ENCODE results near the gene FBXL4. TPM values are rescaled to one million over a fixed set of nuclear protein-coding genes. Genes with fewer than 3 reads are reported as not detected.

FBXL4 gene
- total RNA-seq, 4 donors from 2014 or later: 16.4 to 35.0 (median 22.4) TPM

DNA sequence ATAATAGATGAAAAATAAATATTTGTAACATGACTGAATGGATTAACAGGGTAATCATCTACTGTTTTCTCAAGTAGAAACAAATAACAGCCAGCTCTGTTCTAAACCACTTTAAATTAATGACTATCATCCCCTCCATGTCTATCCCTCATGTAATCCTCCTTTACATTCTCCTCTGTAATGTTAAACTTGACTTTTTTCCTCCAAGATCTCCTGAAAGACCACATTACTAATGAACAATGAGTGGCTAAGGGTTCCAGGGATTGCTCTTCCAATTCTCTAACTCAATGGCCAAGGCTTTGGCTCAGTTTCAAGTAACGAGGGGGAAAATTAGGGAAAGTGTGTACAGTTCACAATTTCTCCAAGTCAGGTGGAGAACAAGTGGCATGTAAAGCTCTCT lies 37.6 kb upstream of the FBXL4 start:
- no peak for ATAC-seq

DNA sequence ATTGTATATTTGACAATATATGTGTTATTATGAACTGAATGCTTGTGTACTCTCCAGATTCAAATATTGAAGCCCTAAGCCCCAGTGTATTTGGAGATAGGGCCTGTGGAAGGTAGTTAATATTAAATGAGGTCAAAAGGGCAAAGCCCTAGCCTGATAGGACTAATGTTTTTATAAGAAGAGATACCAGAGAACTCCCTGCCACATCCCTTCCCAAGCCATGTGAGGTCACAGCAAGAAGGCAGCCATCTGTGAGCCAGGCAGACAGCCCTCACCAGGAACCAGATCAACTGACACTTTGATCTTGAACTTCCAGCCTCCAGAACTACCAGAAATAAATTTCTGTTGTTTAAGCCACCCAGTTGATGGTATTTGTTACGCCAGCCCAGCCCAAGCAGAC lies 36.4 kb upstream of the FBXL4 start:
- intact Hi-C loops (cut with DNase I; ENCODE audit: low total_unique reads) (no loop called here), in situ Hi-C loops (cut with MboI; ENCODE audit: low sequenced_read_pairs in 4 of 4) (no loop called here)
- H3K27me3 ChIP-seq: no peaks in the 10 kb centered on the region
- H3K27ac ChIP-seq: no peak overlapping the region
- H3K36me3 ChIP-seq: no peaks in the 10 kb centered on the region
- no peak overlapping the region for H3K4me3 ChIP-seq
- no peak for DNase-seq
- no peaks in the 10 kb centered on the region for H3K9me3 ChIP-seq
- H3K4me1 ChIP-seq: peaks cover 3 to 5% of the 10 kb centered on the region in 2 donors
- TF ChIP-seq, protein P1, sequence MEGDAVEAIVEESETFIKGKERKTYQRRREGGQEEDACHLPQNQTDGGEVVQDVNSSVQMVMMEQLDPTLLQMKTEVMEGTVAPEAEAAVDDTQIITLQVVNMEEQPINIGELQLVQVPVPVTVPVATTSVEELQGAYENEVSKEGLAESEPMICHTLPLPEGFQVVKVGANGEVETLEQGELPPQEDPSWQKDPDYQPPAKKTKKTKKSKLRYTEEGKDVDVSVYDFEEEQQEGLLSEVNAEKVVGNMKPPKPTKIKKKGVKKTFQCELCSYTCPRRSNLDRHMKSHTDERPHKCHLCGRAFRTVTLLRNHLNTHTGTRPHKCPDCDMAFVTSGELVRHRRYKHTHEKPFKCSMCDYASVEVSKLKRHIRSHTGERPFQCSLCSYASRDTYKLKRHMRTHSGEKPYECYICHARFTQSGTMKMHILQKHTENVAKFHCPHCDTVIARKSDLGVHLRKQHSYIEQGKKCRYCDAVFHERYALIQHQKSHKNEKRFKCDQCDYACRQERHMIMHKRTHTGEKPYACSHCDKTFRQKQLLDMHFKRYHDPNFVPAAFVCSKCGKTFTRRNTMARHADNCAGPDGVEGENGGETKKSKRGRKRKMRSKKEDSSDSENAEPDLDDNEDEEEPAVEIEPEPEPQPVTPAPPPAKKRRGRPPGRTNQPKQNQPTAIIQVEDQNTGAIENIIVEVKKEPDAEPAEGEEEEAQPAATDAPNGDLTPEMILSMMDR (IDR thresholded peaks at IDR 0.05 in 4 of 5, conservative IDR thresholded peaks at IDR 0.05 in 1 of 5): no peak
- TF ChIP-seq POLR2A (IDR thresholded peaks at IDR 0.05): no peak
- no peak for ATAC-seq

More for the DNA sequence above, 37.6 kb upstream of the FBXL4 start:
- no peak for TF ChIP-seq POLR2A (IDR thresholded peaks at IDR 0.05)
- TF ChIP-seq, protein P1 (IDR thresholded peaks at IDR 0.05 in 4 of 5, conservative IDR thresholded peaks at IDR 0.05 in 1 of 5): no peak
- DNase-seq: no peak
- no peaks in the 10 kb centered on the region for H3K27me3 ChIP-seq
- intact Hi-C loops (cut with DNase I; ENCODE audit: low total_unique reads) (no loop called here), in situ Hi-C loops (cut with MboI; ENCODE audit: low sequenced_read_pairs in 4 of 4) (no loop called here)
- H3K9me3 ChIP-seq: no peaks in the 10 kb centered on the region
- no peaks in the 10 kb centered on the region for H3K4me1 ChIP-seq
- H3K4me3 ChIP-seq: no peak overlapping the region
- H3K27ac ChIP-seq: no peak overlapping the region
- no peaks in the 10 kb centered on the region for H3K36me3 ChIP-seq

DNA sequence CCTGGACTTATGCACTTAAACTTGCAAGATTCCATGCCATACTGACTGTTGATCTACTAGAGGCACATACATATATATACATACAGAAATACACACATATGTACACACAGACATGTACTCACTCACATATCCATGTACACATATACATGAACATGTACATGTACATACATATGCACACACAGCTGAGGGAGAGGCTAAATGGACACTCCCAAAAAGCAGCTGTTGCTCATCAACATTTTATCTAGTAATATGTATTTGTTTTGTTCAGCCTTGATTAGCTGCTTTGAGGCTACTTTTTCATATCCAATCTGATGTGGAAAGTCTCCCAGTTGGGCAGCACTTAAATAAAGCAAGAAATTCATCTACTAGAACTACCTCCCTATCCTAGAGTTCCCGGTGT lies 33.7 kb upstream of the FBXL4 start:
- in situ Hi-C loops (cut with MboI; ENCODE audit: low sequenced_read_pairs in 4 of 4) (no loop called here), intact Hi-C loops (cut with DNase I; ENCODE audit: low total_unique reads) (no loop called here)
- DNase-seq: no peak
- no peaks in the 10 kb centered on the region for H3K9me3 ChIP-seq
- peaks cover 28 to 29% of the 10 kb centered on the region in 2 donors for H3K4me1 ChIP-seq
- no peaks in the 10 kb centered on the region for H3K36me3 ChIP-seq
- ATAC-seq: no peak
- no peak overlapping the region for H3K27ac ChIP-seq
- TF ChIP-seq, protein P1 (IDR thresholded peaks at IDR 0.05 in 4 of 5, conservative IDR thresholded peaks at IDR 0.05 in 1 of 5): no peak
- TF ChIP-seq POLR2A (IDR thresholded peaks at IDR 0.05): no peak
- H3K27me3 ChIP-seq: no peaks in the 10 kb centered on the region
- no peak overlapping the region for H3K4me3 ChIP-seq

DNA sequence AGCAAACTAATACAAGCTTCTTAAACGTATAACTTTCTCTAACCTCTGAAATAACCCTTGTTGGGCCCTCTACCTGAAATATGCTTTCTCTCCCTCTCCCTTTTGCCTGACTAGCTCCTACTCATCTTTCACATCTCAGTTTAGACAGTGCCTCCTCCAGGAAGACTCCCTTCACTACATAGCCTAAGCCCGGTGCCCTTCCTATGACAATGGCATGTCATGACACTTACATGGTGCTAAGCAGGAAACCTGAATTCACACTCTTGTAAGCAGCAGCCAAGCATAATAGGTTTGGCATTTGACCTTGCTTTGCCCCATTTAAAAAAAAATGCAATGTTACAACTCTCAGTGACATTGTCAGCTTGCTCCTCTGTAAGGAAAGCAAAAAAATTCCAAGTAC lies 33.1 kb upstream of the FBXL4 start:
- Histone ChIP-seq H3K27ac (no peak overlapping the region), H3K4me3 (no peak overlapping the region), H3K36me3 (no peaks in the 10 kb centered on the region), H3K9me3 (no peaks in the 10 kb centered on the region), H3K4me1 (peaks cover 29 to 30% of the 10 kb centered on the region in 2 donors), H3K27me3 (no peaks in the 10 kb centered on the region)
- intact Hi-C loops (cut with DNase I; ENCODE audit: low total_unique reads) (no loop called here), in situ Hi-C loops (cut with MboI; ENCODE audit: low sequenced_read_pairs in 4 of 4) (no loop called here)
- no peak for DNase-seq
- TF ChIP-seq POLR2A (IDR thresholded peaks at IDR 0.05): no peak
- TF ChIP-seq, protein P1 (IDR thresholded peaks at IDR 0.05 in 4 of 5, conservative IDR thresholded peaks at IDR 0.05 in 1 of 5): no peak
- no peak for ATAC-seq

DNA sequence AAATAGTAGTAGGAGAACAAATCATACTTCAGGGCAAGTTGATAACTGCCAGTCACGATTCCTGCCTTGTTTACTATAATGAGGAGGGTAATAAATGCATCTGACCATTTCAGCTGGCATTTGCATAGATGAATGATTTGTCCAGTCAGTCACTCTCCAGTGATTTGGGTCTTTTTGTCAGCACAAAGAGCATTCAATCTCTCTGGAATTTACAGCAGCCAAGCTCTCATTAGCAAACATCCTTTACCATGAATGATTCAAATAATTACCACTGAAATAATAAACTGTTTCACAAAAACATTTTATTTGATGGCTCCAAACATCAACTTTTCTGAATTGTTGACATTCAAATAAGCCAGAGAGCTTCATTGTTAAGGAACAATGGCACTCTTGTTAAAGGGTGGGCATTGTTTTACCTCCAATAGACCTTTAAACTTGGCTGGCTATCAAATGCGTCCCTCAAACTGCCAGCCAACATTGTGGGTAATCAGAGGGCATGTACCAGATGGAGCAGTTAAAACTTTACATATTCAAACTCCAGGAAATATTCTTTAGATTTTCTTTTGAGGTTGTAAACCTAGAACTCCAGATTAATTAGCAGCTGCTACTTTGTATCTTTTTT lies 30.0 kb upstream of the FBXL4 start:
- TF ChIP-seq, protein P1 (IDR thresholded peaks at IDR 0.05 in 4 of 5, conservative IDR thresholded peaks at IDR 0.05 in 1 of 5): no peak
- no peak for TF ChIP-seq POLR2A (IDR thresholded peaks at IDR 0.05)
- intact Hi-C loops (cut with DNase I; ENCODE audit: low total_unique reads): loop anchor here (2.0 to 5.0 kb wide), 2 partner anchors 27 to 55 kb away; no protein-coding TSS in a partner anchor

More for the DNA sequence above, 30.0 kb upstream of the FBXL4 start:
- ATAC-seq (no peak), DNase-seq (no peak)
- H3K4me1 ChIP-seq: peaks cover 30 to 36% of the 10 kb centered on the region in 2 donors
- H3K9me3 ChIP-seq: no peaks in the 10 kb centered on the region
- H3K27me3 ChIP-seq: no peaks in the 10 kb centered on the region
- in situ Hi-C loops (cut with MboI; ENCODE audit: low sequenced_read_pairs in 4 of 4): no loop called here
- no peaks in the 10 kb centered on the region for H3K36me3 ChIP-seq
- no peak overlapping the region for H3K4me3 ChIP-seq
- no peak overlapping the region for H3K27ac ChIP-seq

Measured in gastrocnemius medialis (tissue), 4 donors.